H1 (cell line): ENCODE results near the gene CAPN2. TPM values are rescaled to one million over a fixed set of nuclear protein-coding genes. Genes with fewer than 3 reads are reported as not detected.

ENCODE experiments used
- CTCF ChIA-PET: fragments of 300-600 bp; sonication (Branson Sonifier 250); formaldehyde crosslinking; loops from one replicate; lab custom pipeline; 2021; ENCODE audit not compliant: partially characterized antibody; lab: Charles Lee
- POLR2A ChIA-PET: fragments of 300-600 bp; sonication (Branson Sonifier 250); formaldehyde crosslinking; loops from one replicate; lab custom pipeline; 2021; ENCODE audit warnings: inconsistent platforms; ENCODE audit not compliant: partially characterized antibody; lab: Charles Lee
- DNase-seq, 2 experiments: peaks; one replicate each; pipeline versions ENCODE4 v3.0.0 to v3.0.0-alpha.2; 2010 to 2022; ENCODE audit warnings: low spot score in 2 of 2, low read depth in 1 of 2, mixed read lengths in 1 of 2
- FAIRE-seq: peaks from 2 replicates; lab custom pipeline; 2011; peaks lifted over from hg19 to GRCh38; lab: Jason Lieb, UNC
- H2AFZ ChIP-seq: 2 replicates; pipeline ENCODE4 v1.8.1; 2012; ENCODE audit warnings: low read length, inconsistent platforms
- H2AK5ac ChIP-seq: 2 replicates; pipeline ENCODE4 v1.6.1; 2013; ENCODE audit warnings: low read depth, low read length
- H2BK120ac ChIP-seq: replicated peaks from 2 replicates; pipeline ENCODE3; 2013; ENCODE audit warnings: low read depth, low read length, inconsistent platforms
- H2BK12ac ChIP-seq: 2 replicates; pipeline ENCODE4 v1.6.1; 2013; ENCODE audit warnings: low read depth, low read length
- H2BK15ac ChIP-seq: 2 replicates; pipeline ENCODE4 v1.6.1; 2013; ENCODE audit warnings: low read length
- H2BK20ac ChIP-seq: 2 replicates; pipeline ENCODE4 v1.6.1; 2013; ENCODE audit warnings: low read length
- H2BK5ac ChIP-seq: 2 replicates; pipeline ENCODE4 v1.6.1; 2013; ENCODE audit warnings: low read depth, low read length
- H3K14ac ChIP-seq: 2 replicates; pipeline ENCODE4 v1.6.1; 2013; ENCODE audit warnings: inconsistent platforms; ENCODE audit not compliant: insufficient read length
- H3K18ac ChIP-seq: 2 replicates; pipeline ENCODE4 v1.6.1; 2013; ENCODE audit warnings: low read length; ENCODE audit errors: extremely low read depth
- H3K23ac ChIP-seq: 2 replicates; pipeline ENCODE4 v1.6.1; 2013; ENCODE audit warnings: inconsistent platforms; ENCODE audit not compliant: insufficient read length
- H3K23me2 ChIP-seq: 2 replicates; pipeline ENCODE4 v1.6.1; 2013; ENCODE audit warnings: low read depth, low read length
- H3K27ac ChIP-seq: 2 replicates; pipeline ENCODE4 v1.6.1; 2011; ENCODE audit warnings: low read depth, low read length, inconsistent platforms
- H3K27me3 ChIP-seq, 4 experiments: replicated peaks in 1 of 4; 1 replicate in 1 of 4; 2 replicates in 3 of 4; pipeline versions ENCODE4 v1.6.1 to v1.8.1; 2011 to 2013; ENCODE audit warnings: low read length in 3 of 4, mild to moderate bottlenecking in 3 of 4, inconsistent platforms in 2 of 4, mixed read lengths in 2 of 4, moderate library complexity in 1 of 4; ENCODE audit not compliant: control insufficient read depth in 3 of 4, insufficient read depth in 3 of 4; ENCODE audit errors: extremely low read depth in 1 of 4
- H3K36me3 ChIP-seq, 4 experiments: 2 replicates each; pipeline versions ENCODE4 v1.6.1 to v1.8.1; 2011 to 2013; ENCODE audit warnings: mild to moderate bottlenecking in 4 of 4, low read length in 3 of 4, moderate library complexity in 2 of 4, control low read depth in 1 of 4, inconsistent platforms in 1 of 4; ENCODE audit not compliant: insufficient read depth in 4 of 4, control insufficient read depth in 2 of 4
- H3K4ac ChIP-seq: replicated peaks from 2 replicates; pipeline ENCODE3; 2013; ENCODE audit warnings: low read length, low read depth, mixed read lengths, inconsistent platforms; ENCODE audit not compliant: insufficient read length
- H3K4me1 ChIP-seq, 4 experiments: replicated peaks in 1 of 4; 1 replicate in 1 of 4; 2 replicates in 3 of 4; pipeline versions ENCODE4 v1.6.1 to v1.8.1; 2011 to 2013; ENCODE audit warnings: low read length in 3 of 4, inconsistent platforms in 2 of 4, mixed read lengths in 1 of 4; ENCODE audit not compliant: insufficient read depth in 4 of 4, control insufficient read depth in 3 of 4
- H3K4me2 ChIP-seq, 2 experiments: 2 replicates each; pipeline versions ENCODE4 v1.6.1 to v1.8.1; 2011 to 2013; ENCODE audit warnings: low read depth in 2 of 2, low read length in 2 of 2, control low read depth in 1 of 2, inconsistent platforms in 1 of 2, mild to moderate bottlenecking in 1 of 2; ENCODE audit not compliant: insufficient read depth in 1 of 2
- H3K4me3 ChIP-seq, 4 experiments: fragments of 200-600, 300-600 bp in 1 of 4; sonication (generic), shearing (Covaris generic), sonication (Bioruptor Twin) in 1 of 4; 2 replicates each; pipeline versions ENCODE4 v1.5.1 to v1.8.1; 2011 to 2016; ENCODE audit warnings: low read length in 4 of 4, low read depth in 3 of 4, control low read depth in 2 of 4, inconsistent platforms in 2 of 4, mild to moderate bottlenecking in 2 of 4, mixed read lengths in 1 of 4, moderate library complexity in 1 of 4; ENCODE audit not compliant: insufficient read depth in 2 of 4; ENCODE audit errors: extremely low read depth in 1 of 4
- H3K56ac ChIP-seq: replicated peaks from 2 replicates; pipeline ENCODE3; 2013; ENCODE audit warnings: low read depth, mild to moderate bottlenecking, mixed read lengths, low read length, inconsistent platforms; ENCODE audit not compliant: insufficient read length
- H3K79me1 ChIP-seq: 2 replicates; pipeline ENCODE4 v1.6.1; 2013; ENCODE audit warnings: low read depth, low read length, control low read depth
- H3K79me2 ChIP-seq, 2 experiments: 2 replicates each; pipeline versions ENCODE4 v1.6.1 to v1.8.1; 2012 to 2013; ENCODE audit warnings: low read length in 2 of 2, mild to moderate bottlenecking in 2 of 2, inconsistent platforms in 1 of 2; ENCODE audit not compliant: insufficient read depth in 2 of 2, control insufficient read depth in 1 of 2
- H3K9ac ChIP-seq, 4 experiments: replicated peaks in 1 of 4; 1 replicate in 1 of 4; 2 replicates in 3 of 4; pipeline versions ENCODE4 v1.6.1 to v1.8.1; 2011 to 2013; ENCODE audit warnings: low read depth in 3 of 4, low read length in 3 of 4, control low read depth in 2 of 4, mild to moderate bottlenecking in 2 of 4, moderate library complexity in 2 of 4, inconsistent platforms in 1 of 4; ENCODE audit errors: extremely low read depth in 1 of 4
- H3K9me3 ChIP-seq, 2 experiments: 2 replicates each; pipeline versions ENCODE4 v1.6.1 to v1.8.1; 2012 to 2013; ENCODE audit warnings: mild to moderate bottlenecking in 2 of 2, moderate library complexity in 2 of 2, control low read depth in 1 of 2, inconsistent platforms in 1 of 2, low read depth in 1 of 2, low read length in 1 of 2, mixed read lengths in 1 of 2; ENCODE audit not compliant: insufficient read depth in 2 of 2
- H4K20me1 ChIP-seq, 2 experiments: replicated peaks in 1 of 2; 2 replicates each; pipeline versions ENCODE3 to v1.8.1; 2011 to 2013; ENCODE audit warnings: inconsistent platforms in 2 of 2, low read length in 2 of 2, mild to moderate bottlenecking in 1 of 2; ENCODE audit not compliant: insufficient read depth in 2 of 2, control insufficient read depth in 1 of 2
- H4K5ac ChIP-seq: 2 replicates; pipeline ENCODE4 v1.6.1; 2013; ENCODE audit warnings: low read length, low read depth, mixed read lengths, inconsistent platforms; ENCODE audit not compliant: insufficient read length
- H4K8ac ChIP-seq: 2 replicates; pipeline ENCODE4 v1.8.0; 2013; ENCODE audit warnings: mild to moderate bottlenecking, moderate library complexity, low read length, inconsistent platforms; ENCODE audit not compliant: insufficient read depth; ENCODE audit errors: extremely low read depth
- H4K91ac ChIP-seq: replicated peaks from 2 replicates; pipeline ENCODE3; 2013; ENCODE audit warnings: low read length, mixed read lengths, inconsistent platforms; ENCODE audit not compliant: insufficient read length
- BACH1 ChIP-seq: IDR thresholded peaks from 2 replicates; pipeline ENCODE4 v1.6.1; 2012; ENCODE audit warnings: low read length, improper control_type of control experiment
- BRCA1 ChIP-seq: IDR thresholded peaks from 2 replicates; pipeline ENCODE4 v1.6.1; 2012; ENCODE audit warnings: low read depth, low read length, improper control_type of control experiment
- CEBPB ChIP-seq: IDR thresholded peaks from 2 replicates; pipeline ENCODE4 v1.6.1; 2012; ENCODE audit warnings: low read depth, low read length
- EZH2 ChIP-seq: fragments of 200-600 bp; sonication (generic); IDR thresholded peaks from 2 replicates; pipeline ENCODE4 v1.7.1; 2012; ENCODE audit warnings: low read depth, mild to moderate bottlenecking, moderate library complexity, low read length, inconsistent platforms; ENCODE audit not compliant: severe bottlenecking
- FOSL1 ChIP-seq: IDR thresholded peaks from 2 replicates; pipeline ENCODE4 v1.6.1; 2011; ENCODE audit warnings: mild to moderate bottlenecking, low read depth, low read length, moderate library complexity; ENCODE audit not compliant: insufficient read depth
- GABPA ChIP-seq: IDR thresholded peaks from 2 replicates; pipeline ENCODE4 v1.6.1; 2011; ENCODE audit warnings: mild to moderate bottlenecking, low read length, moderate library complexity, borderline replicate concordance; ENCODE audit not compliant: insufficient read depth
- HDAC2 ChIP-seq, 2 experiments: fragments of 300-600 bp in 1 of 2; sonication (generic) in 1 of 2; IDR thresholded peaks; 2 replicates each; pipeline ENCODE4 v1.6.1; 2011 to 2012; ENCODE audit warnings: low read depth in 2 of 2, low read length in 2 of 2, mild to moderate bottlenecking in 2 of 2, moderate library complexity in 2 of 2, borderline replicate concordance in 1 of 2, inconsistent platforms in 1 of 2
- MAFK ChIP-seq: IDR thresholded peaks from 2 replicates; pipeline ENCODE4 v1.6.1; 2012; ENCODE audit warnings: low read depth, mild to moderate bottlenecking, improper control_type of control experiment, low read length
- PHF8 ChIP-seq: fragments of 200-600 bp; sonication (generic); conservative IDR thresholded peaks from 2 replicates; pipeline ENCODE4 v1.7.1; 2012; ENCODE audit warnings: low read depth, mild to moderate bottlenecking, inconsistent platforms, low read length, moderate library complexity
- SIN3A ChIP-seq, 2 experiments: IDR thresholded peaks in 1 of 2; conservative IDR thresholded peaks in 1 of 2; 2 replicates each; pipeline ENCODE4 v1.6.1; 2011 to 2012; ENCODE audit warnings: low read length in 2 of 2, improper control_type of control experiment in 1 of 2, low read depth in 1 of 2, mild to moderate bottlenecking in 1 of 2
- SIRT6 ChIP-seq: IDR thresholded peaks from one replicate; pipeline ENCODE4 v1.7.1; 2012; ENCODE audit warnings: low read length, inconsistent platforms
- TAF1 ChIP-seq: IDR thresholded peaks from 2 replicates; pipeline ENCODE4 v1.6.1; 2011; ENCODE audit warnings: mild to moderate bottlenecking, low read depth, low read length
- USF2 ChIP-seq: IDR thresholded peaks from 2 replicates; pipeline ENCODE4 v1.6.1; 2011; ENCODE audit warnings: low read length, improper control_type of control experiment
- WGBS, 2 experiments: shearing (Covaris generic) in 1 of 2; methylation state at CpG; one replicate each; pipeline versions ENCODE4 v1.1.6 to v1.1.7; 2013 to 2015; ENCODE audit warnings: low lambda C conversion rate in 2 of 2, mixed read lengths in 2 of 2, inconsistent platforms in 1 of 2, low coverage in 1 of 2, missing lambda C conversion rate in 1 of 2; ENCODE audit not compliant: insufficient replicate concordance in 2 of 2, insufficient coverage in 1 of 2, insufficient read length in 1 of 2; ENCODE audit errors: extremely low coverage in 1 of 2, missing lambda C conversion rate in 1 of 2; 5-methylcytosine and 5-hydroxymethylcytosine counted together
- polyA plus RNA-seq, 7 experiments: library from polyadenylated mRNA; depleted of rRNA in 3 of 7; stranded (reverse) in 5 of 7; unstranded in 2 of 7; fragments of >200 nt in 5 of 7; fragments of 200-250 nt in 2 of 7; gene quantifications; 1 replicate in 5 of 7; 2 replicates in 1 of 7; 4 replicates in 1 of 7; pipeline versions ENCODE4 v1.2.1 to v1.2.3, GENCODE V29; 2011 to 2013; ENCODE audit warnings: missing spikeins in 2 of 7, mixed read lengths in 2 of 7
- total RNA-seq: library from RNA; stranded (reverse); fragmentation: NEBNext Ultra II Directional; extraction: Animal tissue kit (Norgen Biotek cat#: 25700); gene quantifications from 2 replicates; pipeline ENCODE4 v1.2.1, GENCODE V29; 2021

Gene CAPN2
- total and polyA plus RNA-seq, 2 of the 8 experiments (the other 6 are each of a cell fraction or from before 2014, with no cell fraction given): 9.2 to 10.3 TPM

- no peak overlapping the region for H4K91ac ChIP-seq
- no peak overlapping the region for H4K5ac ChIP-seq
- no peak overlapping the region for H2BK120ac ChIP-seq
- H3K27me3 ChIP-seq: no peaks in the 10 kb centered on the region
- ChIA-PET POLR2A (interaction anchor here (2.2 kb wide), 1 partner anchor 25 kb away, joined by 9 read pairs; the partner anchor contains the start of gene TP53BP2), CTCF (interaction anchor here (1.1 to 2.0 kb wide), 4 partner anchors 9 to 68 kb away, joined by 3 to 8 read pairs (median 3); partner anchors contain the start of gene TP53BP2)
- H3K56ac ChIP-seq: no peak overlapping the region
- no peak overlapping the region for H2BK15ac ChIP-seq
- H3K14ac ChIP-seq: no peak overlapping the region
- H3K4me1 ChIP-seq: peaks cover 0 to 7% (median 1%) of the 10 kb centered on the region in 4 experiments; a peak in 4 of 7 replicates
- no peak overlapping the region for H3K27ac ChIP-seq
- no peak overlapping the region for H2BK12ac ChIP-seq
- H3K18ac ChIP-seq: no peak overlapping the region
- H3K4ac ChIP-seq: no peak overlapping the region
- H2BK5ac ChIP-seq: no peak overlapping the region
- H2AK5ac ChIP-seq: no peak overlapping the region
- DNase-seq: no peak
- FAIRE-seq: no peak
- no peak overlapping the region for H3K4me2 ChIP-seq
- no peaks in the 10 kb centered on the region for H3K9me3 ChIP-seq
- H3K23ac ChIP-seq: no peak overlapping the region
- peaks cover 0 to 25% (median 5%) of the 10 kb centered on the region in 4 experiments; a peak in 5 of 8 replicates for H3K36me3 ChIP-seq
- peaks cover 6 to 10% of the 10 kb centered on the region in 2 experiments for H4K20me1 ChIP-seq
- no peak overlapping the region for H2AFZ ChIP-seq
- no peak overlapping the region for H2BK20ac ChIP-seq
- no peaks in the 10 kb centered on the region; the same call in 1 of the 2 replicates for H3K23me2 ChIP-seq
- no peak overlapping the region for H3K4me3 ChIP-seq
- H3K79me1 ChIP-seq: peaks cover 15% of the 10 kb centered on the region
- no peak overlapping the region for H3K9ac ChIP-seq
- WGBS, 2 experiments: 78% methylated on average over 2 of the region's 2 CpGs; no CpG with 5 or more reads in 1 of the 2 experiments
- no peak overlapping the region for H4K8ac ChIP-seq
- peaks cover 16 to 62% of the 10 kb centered on the region in 2 experiments for H3K79me2 ChIP-seq
- TF ChIP-seq SIRT6: no peak
- TF ChIP-seq SIN3A (conservative IDR thresholded peaks at IDR 0.05 in 1 of 2, IDR thresholded peaks at IDR 0.05 in 1 of 2; ENCODE audit: low read depth in 1 of 2, low read length in 2 of 2): no peak
- TF ChIP-seq MAFK: no peak
- no peak for TF ChIP-seq HDAC2 (IDR thresholded peaks at IDR 0.05; ENCODE audit: borderline replicate concordance in 1 of 2, low read depth in 2 of 2, low read length in 2 of 2)
- no peak for TF ChIP-seq EZH2
- no peak for TF ChIP-seq CEBPB
- TF ChIP-seq BACH1: no peak
- TF ChIP-seq USF2: no peak
- TF ChIP-seq FOSL1: no peak
- no peak for TF ChIP-seq PHF8
- no peak for TF ChIP-seq GABPA
- TF ChIP-seq BRCA1: no peak
- no peak for TF ChIP-seq TAF1
These were observed 108.1 kb downstream of the CAPN2 start for GRCh38 chr1:223820515-223820858.
